HEK293 (cell line): ENCODE measurements around the gene SCG3.

ENCODE experiments used
- CTCF ChIA-PET: fragments of 350-600 bp; formaldehyde crosslinking; extraction: SDS; loops from one replicate; lab custom pipeline; 2021; ENCODE audit warnings: antibody characterized with exemption; lab: Yijun Ruan, JAX
- POLR2A ChIA-PET: fragments of 300-600 bp; formaldehyde crosslinking; extraction: SDS; loops from one replicate; lab custom pipeline; 2020; ENCODE audit warnings: antibody characterized with exemption, inconsistent platforms; lab: Yijun Ruan, JAX
- H3K27ac ChIP-seq: fragments of 200-500 bp; sonication (Bioruptor generic); 2 replicates; pipeline ENCODE4 v1.5.1; 2014; ENCODE audit warnings: low read depth, low read length, control low read depth, inconsistent platforms; ENCODE audit errors: extremely low read depth
- H3K36me3 ChIP-seq, 2 experiments: fragments of 200-500 bp in 1 of 2; sonication (Bioruptor generic) in 1 of 2; 1 replicate in 1 of 2; 2 replicates in 1 of 2; pipeline ENCODE4 v1.5.1; 2014 to 2017; ENCODE audit warnings: inconsistent platforms in 2 of 2, low read length in 2 of 2; ENCODE audit not compliant: control insufficient read depth in 2 of 2, insufficient read depth in 1 of 2
- H3K4me1 ChIP-seq: fragments of 200-500 bp; sonication (Bioruptor generic); 2 replicates; pipeline ENCODE4 v1.5.1; 2014; ENCODE audit warnings: mild to moderate bottlenecking, low read length, inconsistent platforms; ENCODE audit not compliant: control insufficient read depth, insufficient read depth
- H3K4me3 ChIP-seq: 2 replicates; pipeline ENCODE4 v1.5.1; 2011; ENCODE audit warnings: low read depth, mild to moderate bottlenecking, control low read depth, low read length, moderate library complexity
- H3K9me3 ChIP-seq: fragments of 200-500 bp; sonication (Bioruptor generic); 2 replicates; pipeline ENCODE4 v1.5.1; 2014; ENCODE audit warnings: low read depth, low read length, inconsistent platforms; ENCODE audit not compliant: control insufficient read depth, insufficient read depth
- ELK4 ChIP-seq: IDR thresholded peaks from 2 replicates; pipeline ENCODE4 v1.6.1; 2011; ENCODE audit warnings: mild to moderate bottlenecking, low read depth, low read length, borderline replicate concordance
- GLIS2 ChIP-seq: fragments of 450-650 bp; formaldehyde crosslinking; IDR thresholded peaks from 2 replicates; pipeline ENCODE4 v1.5.1; 2016; ENCODE audit warnings: missing biosample characterization, missing genetic modification characterization
- KLF16 ChIP-seq: fragments of 450-650 bp; formaldehyde crosslinking; IDR thresholded peaks from 2 replicates; pipeline ENCODE4 v1.5.1; 2017; ENCODE audit warnings: missing biosample characterization, missing genetic modification characterization
- OVOL3 ChIP-seq: fragments of 450-650 bp; formaldehyde crosslinking; IDR thresholded peaks from 2 replicates; pipeline ENCODE4 v1.5.1; 2016; ENCODE audit warnings: missing biosample characterization, missing genetic modification characterization
- ZBTB44 ChIP-seq: fragments of 450-650 bp; IDR thresholded peaks from 2 replicates; pipeline ENCODE4 v1.5.1; 2018; ENCODE audit warnings: missing biosample characterization, mild to moderate bottlenecking, missing genetic modification characterization
- ZNF146 ChIP-seq: fragments of 450-650 bp; formaldehyde crosslinking; IDR thresholded peaks from 2 replicates; pipeline ENCODE4 v1.5.1; 2016; ENCODE audit warnings: missing biosample characterization, missing genetic modification characterization
- ZNF174 ChIP-seq: fragments of 450-650 bp; formaldehyde crosslinking; IDR thresholded peaks from 2 replicates; pipeline ENCODE4 v1.5.0; 2017; ENCODE audit warnings: missing biosample characterization, mild to moderate bottlenecking, missing genetic modification characterization
- ZNF2 ChIP-seq: fragments of 450-650 bp; formaldehyde crosslinking; IDR thresholded peaks from 2 replicates; pipeline ENCODE4 v1.5.1; 2016; ENCODE audit warnings: missing biosample characterization, missing genetic modification characterization
- ZNF248 ChIP-seq: fragments of 450-650 bp; formaldehyde crosslinking; IDR thresholded peaks from 2 replicates; pipeline ENCODE4 v1.5.1; 2017; ENCODE audit warnings: missing biosample characterization, missing genetic modification characterization
- ZNF530 ChIP-seq: fragments of 450-650 bp; formaldehyde crosslinking; IDR thresholded peaks from 2 replicates; pipeline ENCODE4 v1.5.1; 2016; ENCODE audit warnings: low read depth, missing biosample characterization, missing genetic modification characterization
- ZNF561 ChIP-seq: fragments of 450-650 bp; IDR thresholded peaks from 2 replicates; pipeline ENCODE4 v1.5.1; 2018; ENCODE audit warnings: missing biosample characterization, missing genetic modification characterization, borderline replicate concordance
- ZNF600 ChIP-seq: fragments of 450-650 bp; formaldehyde crosslinking; IDR thresholded peaks from 2 replicates; pipeline ENCODE4 v1.5.1; 2016; ENCODE audit warnings: missing biosample characterization, missing genetic modification characterization
- ZNF704 ChIP-seq: fragments of 450-650 bp; formaldehyde crosslinking; IDR thresholded peaks from 2 replicates; pipeline ENCODE4 v1.5.1; 2016; ENCODE audit warnings: missing biosample characterization, missing genetic modification characterization
- ZNF837 ChIP-seq: fragments of 450-650 bp; formaldehyde crosslinking; IDR thresholded peaks from 2 replicates; pipeline ENCODE4 v1.5.1; 2016; ENCODE audit warnings: missing biosample characterization, missing genetic modification characterization
- ZSCAN30 ChIP-seq: fragments of 450-650 bp; IDR thresholded peaks from 2 replicates; pipeline ENCODE4 v1.5.1; 2018; ENCODE audit warnings: missing biosample characterization, mild to moderate bottlenecking, missing genetic modification characterization, moderate library complexity
- TF ChIP-seq, protein P1 (sequence below): fragments of 450-650 bp; formaldehyde crosslinking; optimal IDR thresholded peaks from 2 replicates; pipeline ENCODE3; 2016; ENCODE audit warnings: missing biosample characterization, mild to moderate bottlenecking, missing genetic modification characterization
- TF ChIP-seq, protein P2 (sequence below): fragments of 450-650 bp; formaldehyde crosslinking; IDR thresholded peaks from 2 replicates; pipeline ENCODE4 v1.5.1; 2016; ENCODE audit warnings: missing biosample characterization, missing genetic modification characterization

The SCG3 gene

GRCh38 chr15:51720201-51720995, 39.1 kb downstream of the SCG3 start:
- Histone ChIP-seq H3K4me1 (no peaks in the 10 kb centered on the region), H3K36me3 (no peaks in the 10 kb centered on the region), H3K9me3 (no peaks in the 10 kb centered on the region), H3K27ac (no peak overlapping the region), H3K4me3 (no peak overlapping the region)
- CTCF ChIA-PET, result interaction anchor here (0.6 kb wide), 2 partner anchors 12 to 87 kb away, joined by 3 read pairs; no protein-coding TSS in a partner anchor
- TF ChIP-seq ZNF704 (no peak), ZNF2 (tag by site-specific recombination) (no peak), ZNF146 (tag by site-specific recombination) (no peak), ZNF561 (tag by site-specific recombination) (no peak)
- POLR2A ChIA-PET, result no interaction called here

GRCh38 chr15:51721199-51721960, 40.1 kb downstream of the SCG3 start:
- no peak overlapping the region for H3K4me3 ChIP-seq
- POLR2A ChIA-PET, result no interaction called here
- H3K36me3 ChIP-seq, result no peaks in the 10 kb centered on the region
- TF ChIP-seq, protein P1, sequence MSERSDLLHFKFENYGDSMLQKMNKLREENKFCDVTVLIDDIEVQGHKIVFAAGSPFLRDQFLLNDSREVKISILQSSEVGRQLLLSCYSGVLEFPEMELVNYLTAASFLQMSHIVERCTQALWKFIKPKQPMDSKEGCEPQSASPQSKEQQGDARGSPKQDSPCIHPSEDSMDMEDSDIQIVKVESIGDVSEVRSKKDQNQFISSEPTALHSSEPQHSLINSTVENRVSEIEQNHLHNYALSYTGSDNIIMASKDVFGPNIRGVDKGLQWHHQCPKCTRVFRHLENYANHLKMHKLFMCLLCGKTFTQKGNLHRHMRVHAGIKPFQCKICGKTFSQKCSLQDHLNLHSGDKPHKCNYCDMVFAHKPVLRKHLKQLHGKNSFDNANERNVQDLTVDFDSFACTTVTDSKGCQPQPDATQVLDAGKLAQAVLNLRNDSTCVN (tag by site-specific recombination), result no peak
- TF ChIP-seq ZNF248 (tag by site-specific recombination), result no peak
- no peak for TF ChIP-seq ZNF530
- no peak for TF ChIP-seq ZNF174
- TF ChIP-seq KLF16 (tag by site-specific recombination), result no peak
- TF ChIP-seq ELK4, result no peak
- no peak for TF ChIP-seq ZBTB44 (tag by site-specific recombination)
- TF ChIP-seq OVOL3, result no peak
- no peak for TF ChIP-seq ZSCAN30 (tag by site-specific recombination)
- TF ChIP-seq, protein P2, sequence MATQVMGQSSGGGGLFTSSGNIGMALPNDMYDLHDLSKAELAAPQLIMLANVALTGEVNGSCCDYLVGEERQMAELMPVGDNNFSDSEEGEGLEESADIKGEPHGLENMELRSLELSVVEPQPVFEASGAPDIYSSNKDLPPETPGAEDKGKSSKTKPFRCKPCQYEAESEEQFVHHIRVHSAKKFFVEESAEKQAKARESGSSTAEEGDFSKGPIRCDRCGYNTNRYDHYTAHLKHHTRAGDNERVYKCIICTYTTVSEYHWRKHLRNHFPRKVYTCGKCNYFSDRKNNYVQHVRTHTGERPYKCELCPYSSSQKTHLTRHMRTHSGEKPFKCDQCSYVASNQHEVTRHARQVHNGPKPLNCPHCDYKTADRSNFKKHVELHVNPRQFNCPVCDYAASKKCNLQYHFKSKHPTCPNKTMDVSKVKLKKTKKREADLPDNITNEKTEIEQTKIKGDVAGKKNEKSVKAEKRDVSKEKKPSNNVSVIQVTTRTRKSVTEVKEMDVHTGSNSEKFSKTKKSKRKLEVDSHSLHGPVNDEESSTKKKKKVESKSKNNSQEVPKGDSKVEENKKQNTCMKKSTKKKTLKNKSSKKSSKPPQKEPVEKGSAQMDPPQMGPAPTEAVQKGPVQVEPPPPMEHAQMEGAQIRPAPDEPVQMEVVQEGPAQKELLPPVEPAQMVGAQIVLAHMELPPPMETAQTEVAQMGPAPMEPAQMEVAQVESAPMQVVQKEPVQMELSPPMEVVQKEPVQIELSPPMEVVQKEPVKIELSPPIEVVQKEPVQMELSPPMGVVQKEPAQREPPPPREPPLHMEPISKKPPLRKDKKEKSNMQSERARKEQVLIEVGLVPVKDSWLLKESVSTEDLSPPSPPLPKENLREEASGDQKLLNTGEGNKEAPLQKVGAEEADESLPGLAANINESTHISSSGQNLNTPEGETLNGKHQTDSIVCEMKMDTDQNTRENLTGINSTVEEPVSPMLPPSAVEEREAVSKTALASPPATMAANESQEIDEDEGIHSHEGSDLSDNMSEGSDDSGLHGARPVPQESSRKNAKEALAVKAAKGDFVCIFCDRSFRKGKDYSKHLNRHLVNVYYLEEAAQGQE (tag by site-specific recombination), result no peak
- TF ChIP-seq ZNF600 (tag by site-specific recombination), result no peak
- TF ChIP-seq ZNF837 (tag by site-specific recombination), result no peak
- TF ChIP-seq GLIS2, result no peak
- H3K27ac ChIP-seq, result no peak overlapping the region
- no peaks in the 10 kb centered on the region; the same call in 1 of the 2 replicates for H3K4me1 ChIP-seq
- CTCF ChIA-PET, result interaction anchor here (0.6 kb wide), 1 partner anchor 11 kb away, joined by 3 read pairs; no protein-coding TSS in a partner anchor
- no peaks in the 10 kb centered on the region for H3K9me3 ChIP-seq
